CD4-positive, alpha-beta T cell treated with Interleukin-2 at 100 ng/mL for 4 hours (primary cell): ENCODE measurements around the gene PHF12.
A peak's percentile ranks its signal among the peaks of the same experiment; 100 is the strongest.
"Not testable (repeated sequence)": the region's sequence is repeated elsewhere in the genome, so short reads cannot be mapped to it uniquely, and the experiment has no call there.

Experiments
- DNase-seq: peaks from one replicate; pipeline ENCODE4 v3.0.0-alpha.2; 2020; ENCODE audit warnings: low spot score

PHF12 gene

DNA sequence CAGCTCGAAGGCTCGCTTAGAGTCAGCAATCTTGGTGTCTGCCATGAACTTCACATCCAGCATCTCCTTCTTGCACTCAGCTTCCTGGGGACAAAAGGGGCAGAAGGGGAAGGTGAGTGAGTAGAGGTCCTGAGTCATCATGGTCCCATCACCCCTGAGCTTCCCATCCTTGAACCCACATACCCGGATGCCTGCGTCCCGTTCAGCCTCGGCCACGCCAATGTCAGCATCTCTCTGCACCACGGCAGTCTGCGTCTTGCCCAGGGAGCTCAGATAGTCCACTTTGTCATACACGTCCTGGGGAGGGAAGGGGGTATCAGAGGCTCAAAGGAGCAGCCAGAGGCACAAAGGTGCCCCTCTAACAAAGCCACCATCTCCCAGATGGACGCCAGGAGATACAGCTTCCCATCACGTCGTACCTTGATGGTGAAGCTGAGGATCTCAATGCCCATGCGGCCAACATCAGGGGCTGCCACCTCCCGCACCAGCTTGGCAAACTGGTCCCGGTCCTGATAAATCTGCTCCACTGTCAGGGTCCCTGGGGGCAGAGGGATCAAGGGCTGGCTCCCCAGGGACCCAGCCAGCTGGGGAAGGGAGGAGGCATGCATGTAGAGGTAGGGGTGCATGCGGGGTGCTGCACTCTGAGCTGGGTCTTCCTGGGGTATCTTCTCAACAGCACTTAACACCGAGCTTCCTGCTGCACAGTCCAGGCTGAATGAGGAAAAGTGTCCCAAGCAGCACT lies 69.0 kb downstream of the PHF12 start:
- no peak for DNase-seq

DNA sequence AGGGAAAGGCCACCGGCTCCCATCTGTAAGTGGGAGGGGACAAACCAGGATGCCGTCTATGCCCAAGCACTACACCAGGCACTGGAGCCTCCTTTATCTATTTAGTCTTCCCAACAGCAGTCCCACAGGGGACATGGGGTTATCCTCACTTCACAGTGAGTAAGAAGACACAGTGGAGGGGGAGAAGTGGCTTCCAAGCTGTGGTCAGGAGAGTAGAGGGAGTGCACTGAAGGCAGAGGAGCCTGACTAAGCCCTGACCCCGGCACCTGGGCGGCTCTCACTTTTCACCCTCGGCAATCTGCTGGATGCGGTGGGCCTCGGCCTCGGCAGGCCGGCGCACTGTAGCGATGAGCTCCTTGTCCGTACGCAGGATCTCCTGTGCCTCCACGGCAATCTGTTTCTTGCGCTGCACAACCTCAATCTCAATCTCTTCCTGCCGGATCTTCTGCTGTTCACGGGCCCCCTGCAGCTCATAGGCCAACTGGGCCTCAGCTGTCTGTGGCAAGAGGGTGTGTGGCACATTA lies 69.7 kb downstream of the PHF12 start:
- no peak for DNase-seq

DNA sequence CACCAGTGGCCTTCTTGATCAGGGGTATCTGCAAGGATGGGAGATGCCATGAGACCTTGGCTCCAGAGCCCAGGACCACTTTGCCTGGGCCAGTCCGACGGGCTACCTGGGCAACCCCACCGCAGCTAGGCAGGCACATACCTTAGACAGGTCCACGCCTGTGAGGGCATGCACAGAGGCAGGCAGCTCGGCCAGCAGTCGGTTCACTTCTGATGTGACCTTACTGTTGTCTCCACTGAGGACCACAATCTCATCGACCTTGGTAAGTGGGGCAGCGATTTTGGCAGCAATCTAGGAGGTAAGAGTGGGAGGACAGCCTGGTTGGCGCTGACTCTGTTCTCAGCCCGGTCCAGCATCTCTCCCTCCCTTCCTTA lies 70.8 kb downstream of the PHF12 start:
- DNase-seq: no peak

DNA sequence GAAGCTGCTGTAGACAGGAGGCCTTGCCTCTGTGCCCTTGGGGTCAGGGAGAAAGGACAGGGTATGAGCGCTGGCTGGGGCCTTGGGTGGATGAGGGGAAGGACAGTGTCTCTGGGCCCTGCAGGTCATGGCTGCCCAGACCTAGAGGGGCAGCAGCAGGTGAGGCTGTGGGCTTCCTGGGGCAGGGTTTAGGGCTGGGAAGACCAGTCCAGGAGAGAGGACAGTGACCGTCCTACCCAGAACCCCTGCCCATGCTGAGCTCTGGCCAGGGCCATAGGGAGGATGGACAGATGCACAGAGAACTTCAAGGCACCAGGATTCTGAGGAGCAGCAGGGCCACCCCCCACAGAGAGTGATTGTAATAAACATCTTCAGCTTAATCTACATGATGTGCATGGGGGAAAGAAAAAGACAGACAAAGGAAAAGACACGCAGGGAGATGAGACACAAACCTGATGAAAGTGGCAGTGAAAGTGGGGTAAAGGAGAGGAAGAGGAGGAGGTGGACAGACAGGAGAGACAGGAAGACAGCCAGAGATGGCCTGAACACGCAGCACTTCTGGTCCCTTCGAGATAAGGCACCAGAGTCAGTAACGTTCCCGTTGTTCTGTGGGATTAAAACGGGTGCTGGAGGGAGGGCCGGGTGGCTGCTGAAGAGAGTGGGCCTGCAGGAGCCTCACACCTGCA lies 71.3 kb downstream of the PHF12 start:
- DNase-seq: no peak

DNA sequence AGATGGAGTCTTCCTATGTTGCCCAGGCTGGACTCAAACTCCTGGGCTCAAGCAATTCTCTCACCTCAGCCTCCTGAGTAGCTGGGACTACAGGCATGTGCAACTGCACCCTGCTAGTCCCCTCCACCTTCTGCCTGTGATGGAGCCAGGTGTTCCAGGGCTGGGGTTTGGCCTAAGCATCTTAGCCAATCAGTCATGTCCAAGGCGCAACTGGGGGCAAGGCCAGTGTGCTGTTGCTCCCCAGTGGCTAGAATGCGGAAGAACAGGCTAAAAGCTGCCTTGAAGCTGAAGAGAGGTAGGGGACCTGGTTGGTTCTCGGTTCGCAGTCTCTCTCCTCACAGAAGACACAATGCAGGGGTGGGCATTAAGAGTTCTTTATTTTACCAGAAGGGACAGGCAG lies 72.3 kb downstream of the PHF12 start:
- no peak for DNase-seq

DNA sequence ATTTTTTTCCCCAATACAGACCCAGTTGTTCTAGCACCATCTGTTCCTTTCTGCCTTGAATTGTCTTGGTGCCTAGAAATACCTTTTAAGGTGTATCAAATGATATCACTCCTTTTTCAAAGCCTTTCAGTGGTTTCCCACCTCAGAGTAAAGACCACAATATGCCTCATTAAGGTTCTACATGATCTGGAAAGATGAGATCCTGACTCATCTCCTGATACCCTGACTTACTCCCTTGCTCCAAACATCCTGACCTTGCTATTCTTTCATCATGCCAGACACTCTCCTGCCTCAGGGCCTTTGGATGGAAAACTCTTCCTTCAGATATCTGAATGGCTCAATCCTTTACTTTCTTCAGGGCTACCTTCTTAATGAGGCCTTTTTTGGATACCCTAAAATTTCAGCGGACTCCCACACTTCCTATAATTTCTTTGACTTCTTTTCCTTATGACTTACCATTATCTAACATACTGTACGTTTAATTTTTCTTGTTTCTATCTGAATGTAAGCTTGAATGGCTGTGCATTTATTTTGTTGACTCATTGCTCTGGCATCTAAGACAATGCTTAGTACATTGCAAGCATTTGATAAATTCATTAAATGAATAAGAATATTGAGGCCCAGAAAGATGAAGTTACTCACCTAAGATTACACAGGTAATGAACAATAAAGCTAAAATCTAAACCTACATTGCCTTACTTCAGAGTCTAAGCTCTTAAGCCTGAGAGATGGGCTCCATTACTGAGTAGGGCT lies 73.0 kb downstream of the PHF12 start:
- no peak for DNase-seq

DNA sequence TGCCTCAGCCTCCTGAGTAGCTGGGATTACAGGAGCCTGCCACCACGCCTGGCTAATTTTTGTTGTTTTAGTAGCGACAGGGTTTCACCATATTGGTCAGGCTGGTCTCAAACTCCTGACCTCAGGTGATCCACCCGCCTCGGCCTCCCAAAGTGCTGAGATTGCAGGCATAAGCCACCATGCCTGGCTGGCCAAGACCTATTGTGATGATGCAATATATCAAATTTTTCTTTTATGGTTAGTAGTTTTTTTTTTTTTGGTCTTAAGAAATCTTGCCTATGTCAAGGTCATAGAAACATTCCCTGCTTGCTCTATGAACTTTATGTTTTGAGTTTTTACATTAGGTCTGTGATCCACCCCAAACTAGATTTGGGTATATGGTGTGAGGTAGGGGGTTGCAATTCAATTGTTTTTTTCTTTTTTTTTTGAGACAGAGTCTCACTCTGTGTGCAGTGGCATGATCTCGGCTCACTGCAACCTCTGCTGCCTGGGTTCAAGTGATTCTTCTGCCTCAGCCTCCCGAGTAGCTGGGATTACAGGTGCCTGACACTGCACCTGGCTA lies 74.1 kb downstream of the PHF12 start:
- not testable (repeated sequence) for DNase-seq

DNA sequence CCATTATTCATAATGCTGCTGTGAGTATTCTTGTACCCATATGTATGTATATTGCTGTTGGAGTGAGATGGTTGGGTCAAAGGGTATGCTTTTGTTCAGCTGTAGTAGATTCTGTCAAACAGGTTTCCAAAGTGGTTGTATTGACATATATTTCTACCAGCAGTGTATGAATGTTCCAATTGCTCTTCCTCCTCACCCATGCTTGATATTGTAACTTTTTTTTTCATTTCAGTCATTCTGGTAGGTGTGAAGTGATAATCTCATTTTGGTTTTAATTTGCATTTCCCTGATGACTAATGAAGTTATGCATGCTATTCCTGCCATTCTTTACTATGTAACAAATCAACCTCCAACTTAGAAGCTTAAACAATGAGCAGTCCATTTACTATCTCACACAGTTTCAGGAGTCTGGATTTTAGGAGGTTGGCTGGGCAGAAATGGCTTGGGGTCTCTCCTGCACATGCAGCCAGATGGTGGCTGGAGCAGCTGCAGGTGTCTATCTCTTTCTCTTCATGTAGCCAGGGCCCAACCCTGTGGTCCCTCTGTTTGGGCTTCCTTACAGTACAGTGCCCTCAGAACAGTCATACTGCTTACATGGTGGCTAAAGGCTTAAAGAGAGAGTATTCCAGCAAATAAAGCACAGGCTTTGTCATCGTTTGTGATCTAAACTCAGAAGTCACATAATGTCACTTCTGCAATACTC lies 75.3 kb downstream of the PHF12 start:
- DNase-seq: no peak

DNA sequence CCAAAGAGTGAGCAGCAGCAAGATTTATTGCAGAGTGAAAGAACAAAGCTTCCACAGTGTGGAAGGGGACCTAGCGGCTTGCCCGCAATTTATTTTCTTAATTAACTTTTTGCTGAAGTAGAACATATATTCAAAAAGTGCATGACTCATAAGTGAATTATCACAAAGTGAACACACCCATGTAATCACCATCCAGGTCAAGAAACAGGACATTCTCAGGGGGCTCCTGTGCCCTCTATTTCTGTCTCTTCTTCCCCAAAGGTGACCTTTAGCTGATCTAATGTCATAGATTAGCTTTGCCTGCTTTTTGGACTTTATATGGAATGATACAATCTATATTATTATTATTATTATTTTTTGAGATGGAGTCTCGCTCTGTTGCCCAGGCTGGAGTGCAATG lies 76.6 kb downstream of the PHF12 start:
- DNase-seq: no peak

DNA sequence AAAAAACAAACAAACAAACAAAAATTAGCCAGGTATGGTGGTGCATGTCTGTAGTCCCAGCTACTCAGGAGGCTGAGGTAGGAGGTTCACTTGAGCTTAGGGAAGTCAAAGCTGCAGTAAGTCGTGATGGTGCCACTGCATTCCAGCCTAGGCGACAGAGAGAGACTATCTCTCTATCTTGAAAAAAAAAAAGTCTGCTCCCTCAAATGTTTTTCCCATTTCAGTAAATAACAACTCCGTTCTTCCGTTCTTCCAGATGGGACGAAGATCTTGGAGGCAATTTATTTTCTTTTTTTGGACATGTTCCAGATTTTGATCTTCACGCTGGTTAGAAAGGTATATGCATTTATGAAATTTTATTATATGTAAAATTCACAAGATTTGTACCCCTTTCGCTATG lies 77.5 kb downstream of the PHF12 start:
- DNase-seq: no peak

DNA sequence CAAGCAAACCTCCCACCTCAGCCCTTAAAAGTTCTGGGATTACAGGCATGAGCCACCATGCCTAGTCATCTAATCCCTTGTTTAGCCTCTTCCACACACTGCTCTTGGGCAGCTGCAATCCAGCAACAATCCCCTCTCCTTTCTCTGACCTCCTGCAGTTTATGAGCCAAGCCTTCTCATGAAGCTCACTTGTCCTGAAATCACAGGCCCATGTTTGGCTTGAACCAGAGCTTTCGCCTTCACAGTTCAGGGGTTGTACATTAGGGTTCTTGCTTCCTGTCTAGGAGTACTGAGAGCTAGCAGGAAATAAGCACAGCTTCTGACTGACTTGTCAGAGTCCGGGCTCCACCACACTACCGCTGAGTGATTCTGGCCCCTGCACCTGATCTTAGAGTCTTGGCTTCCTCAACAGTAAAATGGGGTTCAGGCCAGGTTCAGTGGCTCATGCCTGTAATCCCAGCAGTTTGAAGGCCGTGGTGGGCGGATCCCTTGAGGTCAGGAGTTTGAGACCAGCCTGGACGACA lies 80.2 kb downstream of the PHF12 start:
- peak; percentile 40 for DNase-seq

DNA sequence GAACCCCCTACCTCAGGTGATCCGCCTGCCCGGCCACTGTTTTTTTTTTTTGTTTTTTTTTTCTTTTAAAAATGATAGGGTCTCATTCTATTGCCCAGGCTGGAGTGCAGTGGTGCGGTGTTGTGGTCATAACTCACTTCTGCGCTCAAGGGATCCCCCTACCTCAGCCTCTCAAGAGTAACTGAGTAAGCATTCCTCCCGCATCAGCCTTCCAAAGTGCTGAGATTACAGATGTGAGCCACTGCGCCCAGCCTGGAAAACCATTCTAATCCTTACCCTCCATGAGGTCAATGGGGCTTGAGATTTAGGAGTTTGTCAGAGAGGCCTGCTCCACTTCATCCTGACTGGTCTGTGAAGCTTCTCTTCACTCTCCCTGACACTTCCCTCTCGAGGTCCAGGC lies 84.0 kb downstream of the PHF12 start:
- DNase-seq: no peak

DNA sequence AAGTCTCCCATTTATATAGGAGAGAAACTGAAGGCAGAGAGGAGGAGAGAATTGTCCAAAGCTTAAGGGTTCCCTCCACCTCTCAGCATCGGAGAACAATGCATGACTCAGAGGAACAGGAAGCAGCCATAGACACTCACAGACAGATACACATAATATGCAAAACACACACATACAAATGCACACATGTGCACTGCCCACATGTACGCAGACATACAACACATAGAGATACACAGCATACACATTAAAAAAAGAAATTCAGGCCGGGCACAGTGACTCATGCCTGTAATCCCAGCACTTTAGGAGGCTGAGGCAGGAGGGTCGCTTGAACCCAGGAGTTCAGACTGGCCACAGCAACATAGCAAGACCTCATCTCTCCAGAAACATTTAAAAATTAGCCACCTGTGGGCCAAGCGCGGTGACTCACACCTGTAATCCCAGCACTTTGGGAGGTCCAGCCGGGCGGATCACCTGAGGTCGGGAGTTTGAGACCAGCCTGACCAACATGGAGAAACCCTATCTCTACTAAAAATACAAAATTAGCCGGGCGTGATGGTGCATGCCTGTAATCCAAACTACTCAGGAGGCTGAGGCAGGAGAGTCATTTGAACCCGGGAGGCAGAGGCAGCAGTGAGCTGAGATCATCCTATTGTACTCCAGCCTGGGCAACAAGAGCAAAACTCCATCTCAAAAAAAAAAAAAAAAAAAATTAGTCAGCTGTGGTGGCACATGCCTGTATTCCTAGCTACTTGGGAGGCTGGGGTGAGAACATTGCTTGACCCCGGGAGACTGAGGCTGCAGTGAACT lies 85.2 kb downstream of the PHF12 start:
- no peak for DNase-seq

DNA sequence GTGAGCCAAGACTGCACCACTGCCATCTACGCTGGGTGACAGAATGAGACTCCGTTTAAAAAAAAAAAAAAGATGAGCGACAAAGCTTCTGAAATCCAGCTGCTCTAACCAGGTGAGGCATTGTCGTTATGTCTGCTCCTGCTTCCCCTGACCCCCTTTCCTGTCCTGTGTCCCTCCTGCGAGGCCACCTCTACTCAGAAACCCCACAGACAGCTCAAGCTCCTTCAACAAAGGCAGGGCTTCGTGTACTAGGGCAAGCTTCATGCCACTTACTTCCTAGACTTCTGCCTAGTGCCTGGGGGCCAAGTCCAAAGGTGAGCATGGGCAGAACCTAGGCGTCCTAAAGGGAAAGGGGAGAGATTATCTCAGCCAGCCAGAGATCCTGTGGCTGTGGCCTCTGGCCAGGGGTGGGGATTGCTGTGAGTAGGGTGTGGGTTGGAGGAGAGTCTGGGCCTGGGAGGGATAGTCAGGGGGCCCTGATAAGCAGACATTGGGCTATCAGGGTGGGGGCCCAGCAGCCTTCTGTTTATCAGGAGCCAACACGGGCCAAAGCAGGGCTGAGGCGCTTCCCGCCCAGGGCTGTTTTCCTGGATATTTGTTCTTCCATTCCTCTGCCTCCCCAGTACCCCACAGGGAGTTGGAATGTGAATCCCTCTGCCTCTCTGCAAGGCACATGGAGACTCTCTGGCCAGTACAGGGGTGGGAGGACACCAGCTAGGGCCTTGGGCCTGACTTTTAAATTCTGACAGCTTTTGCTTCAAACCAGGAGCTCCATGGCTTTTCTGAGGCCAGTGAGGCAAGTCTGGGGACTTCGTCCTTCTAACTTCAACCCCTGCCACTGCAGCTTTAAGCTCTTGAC lies 86.1 kb downstream of the PHF12 start:
- no peak for DNase-seq

DNA sequence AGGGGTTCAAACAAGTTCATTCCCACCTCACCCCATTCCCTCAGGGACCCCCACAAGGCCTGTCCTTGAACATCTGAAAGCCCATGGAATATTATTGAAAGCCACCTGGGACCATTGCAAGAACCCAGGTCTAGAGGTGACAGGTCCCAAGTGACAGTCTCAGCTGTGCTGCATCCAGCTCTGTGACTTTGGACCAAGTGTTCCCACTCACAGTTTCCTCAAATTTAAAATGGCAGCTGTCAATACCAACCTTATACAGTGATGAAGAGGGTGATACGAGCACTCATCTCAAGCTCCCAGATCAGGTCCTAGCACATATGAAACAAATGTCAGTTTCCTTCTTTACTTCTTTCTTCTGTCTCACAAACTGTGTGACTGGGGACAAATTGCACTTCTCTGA lies 87.4 kb downstream of the PHF12 start:
- no peak for DNase-seq

DNA sequence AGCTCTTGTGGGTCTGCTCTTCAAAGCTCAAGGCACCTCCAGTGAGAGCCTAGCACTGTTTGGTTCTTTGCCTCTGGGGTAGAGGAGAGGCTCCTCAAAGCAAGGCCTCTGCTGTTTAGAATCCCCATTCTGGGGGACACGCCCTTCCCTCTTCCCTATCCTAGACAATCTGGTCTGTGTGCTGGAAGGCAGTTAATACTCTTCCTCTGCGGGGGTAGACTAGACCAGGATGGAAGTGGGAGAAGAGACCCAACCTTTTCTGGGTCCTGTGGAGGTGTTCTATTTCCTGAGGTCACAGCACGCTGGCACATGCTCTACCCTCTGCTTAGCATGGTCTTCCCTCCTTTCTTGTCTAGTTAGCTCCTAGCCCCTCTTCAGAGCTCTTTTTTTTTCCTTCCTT lies 88.8 kb downstream of the PHF12 start:
- DNase-seq: no peak

DNA sequence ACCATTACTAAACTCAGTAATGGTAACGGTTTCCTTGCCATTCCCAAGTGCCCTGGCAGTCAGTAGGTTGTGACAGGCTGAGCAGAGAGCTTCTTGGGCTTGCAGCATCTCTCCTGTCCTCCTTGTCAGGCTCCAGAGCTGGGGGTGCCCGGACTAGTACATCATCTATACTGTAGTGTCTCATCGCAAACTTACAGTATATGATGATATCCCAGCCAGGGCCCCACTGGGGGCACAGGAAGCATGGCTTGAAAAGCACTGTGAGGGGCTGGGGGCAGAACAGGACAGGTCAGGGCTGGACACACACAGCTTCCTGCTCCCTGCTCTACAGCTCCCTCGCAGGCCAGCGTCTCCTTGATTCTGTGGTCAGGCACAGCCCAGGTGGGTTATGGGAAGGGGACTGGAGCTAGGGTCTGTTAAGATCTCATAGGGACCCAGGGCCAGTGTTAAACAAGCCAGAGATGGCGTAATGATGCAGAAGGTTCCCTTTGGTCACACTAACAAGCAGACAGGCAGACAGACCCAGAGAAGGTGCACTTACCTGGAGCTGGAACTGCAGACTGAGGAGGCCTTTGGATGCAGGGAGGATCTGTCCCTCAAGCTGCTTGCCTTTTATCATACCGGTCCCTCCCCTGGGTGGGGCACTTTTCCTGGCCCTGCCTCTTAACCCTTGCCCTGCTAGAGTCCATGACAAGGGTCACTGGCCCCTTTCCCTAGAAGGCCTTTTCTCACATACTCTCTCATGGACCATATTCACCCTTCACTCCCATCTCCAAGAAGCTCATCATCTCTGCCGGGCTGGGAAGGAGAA lies 89.7 kb downstream of the PHF12 start:
- DNase-seq: no peak

DNA sequence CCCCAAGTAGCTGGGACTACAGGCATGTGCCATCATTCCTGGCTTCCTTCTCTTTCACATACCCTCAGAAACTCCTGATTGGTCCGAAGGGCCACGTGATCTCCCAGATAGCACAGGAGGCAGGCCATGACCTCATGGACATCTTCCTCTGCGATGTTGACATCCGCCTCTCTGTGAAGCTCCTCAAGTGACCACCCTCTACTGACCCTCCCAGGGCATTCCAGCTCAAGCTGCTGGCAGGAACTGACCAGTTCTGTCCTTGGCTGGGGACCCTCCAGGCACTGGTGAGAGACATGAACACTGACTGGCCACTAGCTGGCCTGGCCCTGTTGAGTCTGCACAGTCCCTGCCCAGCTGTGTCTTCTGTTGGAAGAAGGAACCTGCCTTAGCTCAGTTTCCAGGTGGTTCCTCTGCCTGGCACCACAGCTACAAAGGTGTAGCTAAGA lies 90.9 kb downstream of the PHF12 start:
- no peak for DNase-seq

DNA sequence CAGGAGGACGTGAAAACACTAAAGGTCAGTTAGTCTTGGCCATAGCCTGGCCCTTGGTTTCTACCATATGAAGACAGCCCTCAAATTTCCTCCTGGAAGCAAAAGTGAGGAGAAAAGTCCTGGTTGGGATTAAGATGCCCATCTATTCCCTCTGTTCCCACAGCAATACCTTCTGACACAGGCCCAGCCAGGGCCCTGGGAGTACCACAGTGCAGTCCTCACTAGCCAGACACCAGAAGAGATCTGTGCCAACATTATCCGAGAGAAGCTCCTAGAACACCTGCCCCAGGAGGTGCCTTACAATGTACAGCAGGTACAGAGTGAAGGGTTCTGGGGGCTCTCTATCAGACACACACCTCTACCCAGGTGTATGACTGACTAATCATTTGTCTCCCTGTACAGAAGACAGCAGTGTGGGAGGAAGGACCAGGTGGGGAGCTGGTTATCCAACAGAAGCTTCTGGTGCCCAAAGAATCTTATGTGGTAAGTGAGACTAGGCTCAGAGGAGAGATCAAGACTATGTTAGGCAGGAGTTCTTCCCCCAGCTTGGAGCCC lies 92.4 kb downstream of the PHF12 start:
- DNase-seq: no peak
